ENCODE results near the gene TNKS1BP1. TPM values are rescaled to one million over a fixed set of nuclear protein-coding genes. Genes with fewer than 3 reads are reported as not detected.
A peak's percentile ranks its signal among the peaks of the same experiment; 100 is the strongest.

TNKS1BP1 gene
- total and polyA plus RNA-seq, 9 of the 15 experiments (the other 6 are each of a cell fraction or from before 2014, with no cell fraction given), result 1.1 to 47.2 (median 10.9) TPM

DNA sequence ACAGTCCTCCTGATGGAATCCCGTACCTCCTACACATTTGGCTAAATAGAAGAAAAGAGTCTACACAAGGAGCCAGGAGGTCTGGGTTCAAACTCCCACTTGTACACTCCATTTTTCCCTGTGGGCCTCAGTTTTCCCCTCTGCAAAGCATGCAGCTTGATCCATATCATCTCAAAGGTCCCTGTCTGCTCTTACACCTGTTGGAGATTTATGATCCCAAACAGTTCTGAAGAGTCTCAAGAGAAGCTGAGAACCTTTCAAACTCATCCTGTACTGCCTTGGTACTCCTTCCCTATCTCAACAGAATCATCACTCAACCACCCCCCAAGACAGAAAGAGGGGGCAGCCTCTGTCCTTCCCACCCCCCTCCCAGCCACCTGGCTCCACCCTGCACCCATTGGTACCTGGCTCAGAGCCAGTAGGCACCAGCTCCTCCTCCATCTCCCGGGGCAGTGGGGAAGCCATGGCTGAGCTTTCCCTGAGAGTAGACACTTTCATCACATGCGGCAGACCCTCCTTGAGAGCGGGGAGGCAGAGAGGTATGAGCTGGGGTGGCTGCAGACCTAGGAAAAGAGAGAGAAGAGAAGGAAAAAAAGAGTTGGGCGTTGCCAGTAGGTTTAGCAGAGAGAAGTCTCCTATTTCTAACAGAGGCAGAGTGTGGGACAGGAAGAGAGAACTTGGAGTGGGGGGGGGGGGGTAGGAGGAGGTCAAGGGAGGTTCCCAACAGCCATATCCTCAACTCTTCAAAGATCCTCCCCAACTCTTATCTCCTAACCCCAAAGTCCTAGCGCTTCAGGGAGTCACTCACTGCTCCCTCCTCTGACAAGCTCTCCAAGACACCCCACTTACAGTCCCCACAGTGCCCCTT is 3.1 kb downstream of the TNKS1BP1 start (continued):
- TF ChIP-seq ARHGAP35 (IDR thresholded peaks at IDR 0.05; ENCODE audit: partially characterized antibody) (peak; percentile 22), RHOXF2B (CRISPR knock-in tag; conservative IDR thresholded peaks at IDR 0.05) (no peak), ZNF263 (CRISPR knock-in tag; IDR thresholded peaks at IDR 0.05; ENCODE audit: borderline replicate concordance) (peak; percentile 78; the same call in 1 of the 2 replicates), NR3C1 (CRISPR knock-in tag; IDR thresholded peaks at IDR 0.05) (no peak), BRCA1 (IDR thresholded peaks at IDR 0.05) (no peak), BRCA1 (CRISPR knock-in tag; IDR thresholded peaks at IDR 0.05) (no peak), NCOA4 (IDR thresholded peaks at IDR 0.05; ENCODE audit: partially characterized antibody) (no peak), RBM34 (IDR thresholded peaks at IDR 0.05; ENCODE audit: borderline replicate concordance, insufficient read depth, low read length) (no peak), BCL6 (CRISPR knock-in tag; IDR thresholded peaks at IDR 0.05) (no peak), DPF2 (IDR thresholded peaks at IDR 0.05) (peak; percentile 69), ZNF232 (CRISPR knock-in tag; IDR thresholded peaks at IDR 0.05) (no peak), NFIX (CRISPR knock-in tag; IDR thresholded peaks at IDR 0.05; ENCODE audit: low read depth) (no peak)
- TF ChIP-seq, protein P1, sequence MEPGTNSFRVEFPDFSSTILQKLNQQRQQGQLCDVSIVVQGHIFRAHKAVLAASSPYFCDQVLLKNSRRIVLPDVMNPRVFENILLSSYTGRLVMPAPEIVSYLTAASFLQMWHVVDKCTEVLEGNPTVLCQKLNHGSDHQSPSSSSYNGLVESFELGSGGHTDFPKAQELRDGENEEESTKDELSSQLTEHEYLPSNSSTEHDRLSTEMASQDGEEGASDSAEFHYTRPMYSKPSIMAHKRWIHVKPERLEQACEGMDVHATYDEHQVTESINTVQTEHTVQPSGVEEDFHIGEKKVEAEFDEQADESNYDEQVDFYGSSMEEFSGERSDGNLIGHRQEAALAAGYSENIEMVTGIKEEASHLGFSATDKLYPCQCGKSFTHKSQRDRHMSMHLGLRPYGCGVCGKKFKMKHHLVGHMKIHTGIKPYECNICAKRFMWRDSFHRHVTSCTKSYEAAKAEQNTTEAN (CRISPR knock-in tag; IDR thresholded peaks at IDR 0.05), result no peak
- TF ChIP-seq, protein P2, sequence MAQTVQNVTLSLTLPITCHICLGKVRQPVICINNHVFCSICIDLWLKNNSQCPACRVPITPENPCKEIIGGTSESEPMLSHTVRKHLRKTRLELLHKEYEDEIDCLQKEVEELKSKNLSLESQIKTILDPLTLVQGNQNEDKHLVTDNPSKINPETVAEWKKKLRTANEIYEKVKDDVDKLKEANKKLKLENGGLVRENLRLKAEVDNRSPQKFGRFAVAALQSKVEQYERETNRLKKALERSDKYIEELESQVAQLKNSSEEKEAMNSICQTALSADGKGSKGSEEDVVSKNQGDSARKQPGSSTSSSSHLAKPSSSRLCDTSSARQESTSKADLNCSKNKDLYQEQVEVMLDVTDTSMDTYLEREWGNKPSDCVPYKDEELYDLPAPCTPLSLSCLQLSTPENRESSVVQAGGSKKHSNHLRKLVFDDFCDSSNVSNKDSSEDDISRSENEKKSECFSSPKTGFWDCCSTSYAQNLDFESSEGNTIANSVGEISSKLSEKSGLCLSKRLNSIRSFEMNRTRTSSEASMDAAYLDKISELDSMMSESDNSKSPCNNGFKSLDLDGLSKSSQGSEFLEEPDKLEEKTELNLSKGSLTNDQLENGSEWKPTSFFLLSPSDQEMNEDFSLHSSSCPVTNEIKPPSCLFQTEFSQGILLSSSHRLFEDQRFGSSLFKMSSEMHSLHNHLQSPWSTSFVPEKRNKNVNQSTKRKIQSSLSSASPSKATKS (CRISPR knock-in tag; IDR thresholded peaks at IDR 0.05), result no peak
- TF ChIP-seq, protein P3, sequence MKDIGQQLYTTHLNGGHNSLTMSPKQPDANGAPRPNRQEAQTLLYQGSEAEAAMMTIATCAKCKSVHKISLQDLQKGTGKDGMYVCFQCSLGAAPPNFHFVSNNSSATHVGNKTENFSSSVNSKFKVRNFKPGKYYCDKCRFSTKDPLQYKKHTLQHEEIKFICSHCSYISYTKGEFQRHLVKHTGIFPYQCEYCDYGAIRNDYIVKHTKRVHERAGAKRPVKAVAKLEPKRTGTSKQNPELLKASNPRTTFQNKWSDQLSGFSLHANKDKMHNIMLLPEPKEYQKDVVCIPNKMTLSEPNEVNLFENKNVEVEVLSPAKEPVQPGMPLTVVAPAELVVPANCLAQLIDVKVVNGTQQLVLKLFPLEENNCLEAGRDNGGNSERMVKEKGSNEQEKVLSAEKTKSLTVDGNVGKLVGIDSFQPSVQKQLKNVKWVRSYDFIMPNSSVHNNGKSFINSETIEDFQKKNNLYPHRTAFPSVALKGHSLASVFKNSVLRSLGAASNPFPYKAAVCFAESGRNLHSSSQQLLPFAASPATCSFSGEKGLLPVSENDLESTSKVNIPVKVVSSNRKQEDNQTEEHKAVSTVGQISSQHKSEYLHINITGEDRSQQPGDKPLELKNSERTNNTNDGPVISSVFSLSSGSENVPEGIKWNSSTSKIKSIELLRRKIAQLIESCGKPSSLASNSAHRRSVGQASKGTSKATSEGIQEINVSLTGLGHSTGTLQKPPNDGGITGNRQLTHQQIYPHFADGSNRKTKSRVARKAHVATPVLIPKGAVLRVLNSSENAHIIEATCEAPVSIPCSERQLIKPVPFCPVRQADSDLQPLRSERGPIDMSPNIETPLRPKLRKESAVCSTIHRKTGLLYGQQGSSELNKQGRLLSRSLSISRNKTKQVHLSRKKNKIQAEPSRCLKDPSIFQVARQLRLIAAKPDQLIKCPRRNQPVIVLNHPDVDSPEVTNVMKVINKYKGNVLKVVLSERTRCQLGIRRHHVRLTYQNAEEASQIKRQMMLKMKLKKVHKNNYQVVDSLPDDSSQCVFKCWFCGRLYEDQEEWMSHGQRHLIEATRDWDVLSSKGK (CRISPR knock-in tag; IDR thresholded peaks at IDR 0.05), result no peak
- TF ChIP-seq, protein P4, sequence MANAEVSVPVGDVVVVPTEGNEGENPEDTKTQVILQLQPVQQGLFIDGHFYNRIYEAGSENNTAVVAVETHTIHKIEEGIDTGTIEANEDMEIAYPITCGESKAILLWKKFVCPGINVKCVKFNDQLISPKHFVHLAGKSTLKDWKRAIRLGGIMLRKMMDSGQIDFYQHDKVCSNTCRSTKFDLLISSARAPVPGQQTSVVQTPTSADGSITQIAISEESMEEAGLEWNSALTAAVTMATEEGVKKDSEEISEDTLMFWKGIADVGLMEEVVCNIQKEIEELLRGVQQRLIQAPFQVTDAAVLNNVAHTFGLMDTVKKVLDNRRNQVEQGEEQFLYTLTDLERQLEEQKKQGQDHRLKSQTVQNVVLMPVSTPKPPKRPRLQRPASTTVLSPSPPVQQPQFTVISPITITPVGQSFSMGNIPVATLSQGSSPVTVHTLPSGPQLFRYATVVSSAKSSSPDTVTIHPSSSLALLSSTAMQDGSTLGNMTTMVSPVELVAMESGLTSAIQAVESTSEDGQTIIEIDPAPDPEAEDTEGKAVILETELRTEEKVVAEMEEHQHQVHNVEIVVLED (CRISPR knock-in tag; IDR thresholded peaks at IDR 0.05), result no peak
- TF ChIP-seq, protein P5, sequence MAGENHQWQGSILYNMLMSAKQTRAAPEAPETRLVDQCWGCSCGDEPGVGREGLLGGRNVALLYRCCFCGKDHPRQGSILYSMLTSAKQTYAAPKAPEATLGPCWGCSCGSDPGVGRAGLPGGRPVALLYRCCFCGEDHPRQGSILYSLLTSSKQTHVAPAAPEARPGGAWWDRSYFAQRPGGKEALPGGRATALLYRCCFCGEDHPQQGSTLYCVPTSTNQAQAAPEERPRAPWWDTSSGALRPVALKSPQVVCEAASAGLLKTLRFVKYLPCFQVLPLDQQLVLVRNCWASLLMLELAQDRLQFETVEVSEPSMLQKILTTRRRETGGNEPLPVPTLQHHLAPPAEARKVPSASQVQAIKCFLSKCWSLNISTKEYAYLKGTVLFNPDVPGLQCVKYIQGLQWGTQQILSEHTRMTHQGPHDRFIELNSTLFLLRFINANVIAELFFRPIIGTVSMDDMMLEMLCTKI (IDR thresholded peaks at IDR 0.05; ENCODE audit: partially characterized antibody), result no peak

Data from K562 (cell line).